ENCODE data around the gene UBE2U.
A peak's percentile ranks its signal among the peaks of the same experiment; 100 is the strongest.
"Not testable (repeated sequence)": the region's sequence is repeated elsewhere in the genome, so short reads cannot be mapped to it uniquely, and the experiment has no call there.

The UBE2U gene

DNA sequence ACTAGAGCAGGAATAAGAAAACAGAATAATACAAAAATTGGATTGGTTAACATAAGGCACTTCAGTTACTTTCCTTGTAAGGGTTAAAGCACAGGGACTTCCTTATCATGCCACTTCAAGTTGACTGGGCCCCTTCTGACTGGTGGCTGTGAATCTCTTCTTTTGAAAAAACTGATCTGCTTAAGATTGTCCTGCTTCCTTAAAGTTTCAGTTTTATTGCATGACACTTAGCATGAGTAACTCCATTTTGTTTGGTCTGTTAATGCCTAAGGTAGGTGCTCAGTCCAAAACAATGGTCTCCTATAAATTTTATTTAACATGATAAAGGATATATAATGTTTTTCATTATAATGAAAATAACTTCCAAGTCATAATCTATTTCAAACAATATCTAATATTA is 37.6 kb downstream of the UBE2U start:
- DNase-seq (ENCODE audit: low spot score): no peak

DNA sequence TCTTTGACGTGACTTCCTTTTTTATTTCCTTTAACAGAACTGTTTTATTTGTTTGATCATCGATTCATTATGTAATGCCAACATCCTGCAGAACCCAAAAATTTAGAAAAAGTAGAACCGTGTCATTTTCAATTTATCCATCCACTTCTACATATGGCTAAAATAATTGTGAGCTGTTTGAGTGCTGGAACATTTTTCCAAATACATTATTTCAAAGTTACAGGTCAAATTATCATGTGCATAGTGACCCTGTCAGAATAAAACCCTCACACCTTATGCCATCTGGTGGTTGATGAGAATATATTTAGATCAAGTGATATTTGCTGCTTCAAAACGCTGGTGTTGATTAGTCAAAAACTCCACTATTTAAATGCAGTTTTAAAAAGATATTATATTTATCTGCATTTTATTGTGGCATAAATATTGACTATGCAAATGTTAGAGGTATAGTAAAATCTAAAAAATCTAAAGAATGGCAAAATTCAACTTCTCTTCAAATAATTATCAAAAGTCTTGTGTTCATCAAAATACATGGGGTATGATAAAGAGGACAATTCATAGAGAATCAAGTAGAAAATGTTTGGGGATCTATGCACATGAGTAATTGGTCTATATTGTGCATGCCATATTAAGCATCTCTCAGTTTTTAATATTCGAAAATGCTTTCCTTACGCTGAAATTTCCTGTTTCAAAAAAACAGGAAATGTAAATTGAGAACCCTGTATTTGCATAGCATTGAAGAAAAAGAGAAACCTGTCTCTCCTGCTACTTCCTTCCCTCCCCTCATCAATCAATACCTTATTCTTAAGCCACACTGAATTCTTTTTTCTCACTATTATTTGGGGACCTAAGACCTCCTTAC is 39.7 kb downstream of the UBE2U start:
- DNase-seq (ENCODE audit: low spot score): peak; percentile 58

GRCh38 chr1:64243757-64244080 is 40.3 kb downstream of the UBE2U start:
- no peak for DNase-seq (ENCODE audit: low spot score)

- DNase-seq (ENCODE audit: low spot score): peak; percentile 5
Measured at GRCh38 chr1:64245495-64245894, 42.1 kb downstream of the UBE2U start.

GRCh38 chr1:64246294-64246917 is 43.0 kb downstream of the UBE2U start:
- DNase-seq (ENCODE audit: low spot score): peak; percentile 59

DNA sequence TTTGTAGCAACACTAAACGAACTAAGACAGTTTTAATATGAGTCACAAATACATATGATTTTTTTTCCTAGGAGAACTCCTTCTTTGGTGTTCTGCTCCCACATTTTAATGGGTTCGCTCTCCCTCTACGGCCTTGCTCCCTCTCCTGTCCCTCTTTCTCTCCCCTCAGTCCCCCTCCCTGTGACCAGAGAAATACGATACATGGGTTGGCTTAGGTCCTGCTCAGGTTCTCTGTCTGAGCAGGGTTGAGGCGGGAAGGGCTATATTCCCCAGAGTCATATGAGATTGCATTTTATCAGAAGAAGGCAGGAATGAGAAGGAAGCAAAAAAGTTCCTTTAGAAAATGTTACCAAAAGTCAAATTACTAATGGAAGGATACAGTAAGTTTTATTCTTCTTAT is 44.6 kb downstream of the UBE2U start:
- no peak for DNase-seq (ENCODE audit: low spot score)

- not testable (repeated sequence) for DNase-seq (ENCODE audit: low spot score)
Measured at GRCh38 chr1:64250472-64250871, 47.0 kb downstream of the UBE2U start.

- no peak for DNase-seq (ENCODE audit: low spot score)
Measured at GRCh38 chr1:64251971-64252370, 48.5 kb downstream of the UBE2U start.

GRCh38 chr1:64257233-64257632 is 53.8 kb downstream of the UBE2U start:
- DNase-seq (ENCODE audit: low spot score): not testable (repeated sequence)

- not testable (repeated sequence) for DNase-seq (ENCODE audit: low spot score)
Measured at GRCh38 chr1:64258444-64258843, 55.0 kb downstream of the UBE2U start.

DNA sequence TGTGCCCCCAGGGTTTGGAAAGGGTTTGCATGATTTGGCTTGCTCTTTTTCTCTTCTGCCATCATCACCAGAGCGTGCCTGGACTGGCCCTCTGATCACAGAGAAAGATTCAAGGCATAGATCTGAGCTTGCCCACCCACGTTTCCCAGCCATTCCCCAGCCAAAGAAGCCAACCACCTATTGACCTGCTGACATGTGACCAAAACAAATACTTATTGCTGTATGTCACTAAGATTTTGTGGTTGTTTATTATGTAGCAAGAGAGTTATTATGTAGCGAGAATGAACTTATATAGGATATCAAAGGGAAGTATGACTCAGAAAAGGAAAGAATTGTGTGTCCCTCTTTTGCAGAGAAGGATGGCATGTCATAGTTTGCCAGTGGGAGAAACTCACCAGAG is 59.9 kb downstream of the UBE2U start:
- DNase-seq (ENCODE audit: low spot score): no peak

DNA sequence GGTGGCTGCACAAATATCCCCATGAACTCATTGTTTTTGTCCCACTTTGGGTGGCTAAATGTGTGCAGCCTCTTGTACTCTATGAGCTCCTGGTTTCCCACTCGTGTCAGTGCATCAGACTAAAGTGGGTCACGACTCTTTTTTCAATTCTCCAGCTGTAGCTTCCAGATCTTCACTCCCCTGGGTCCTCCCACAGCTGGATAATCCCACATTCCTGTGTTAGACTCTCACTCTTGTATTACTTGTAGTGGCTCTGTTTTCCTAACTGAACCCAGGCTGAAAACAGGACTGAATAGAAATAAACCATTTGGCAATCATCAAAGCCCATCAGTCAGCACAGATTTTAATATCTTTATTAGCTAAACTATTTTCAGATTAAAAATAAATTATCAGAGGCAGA is 60.4 kb downstream of the UBE2U start:
- no peak for DNase-seq (ENCODE audit: low spot score)

- DNase-seq (ENCODE audit: low spot score): no peak
Measured at GRCh38 chr1:64265141-64265540, 61.7 kb downstream of the UBE2U start.

GRCh38 chr1:64266991-64267390 is 63.6 kb downstream of the UBE2U start:
- no peak for DNase-seq (ENCODE audit: low spot score)

DNA sequence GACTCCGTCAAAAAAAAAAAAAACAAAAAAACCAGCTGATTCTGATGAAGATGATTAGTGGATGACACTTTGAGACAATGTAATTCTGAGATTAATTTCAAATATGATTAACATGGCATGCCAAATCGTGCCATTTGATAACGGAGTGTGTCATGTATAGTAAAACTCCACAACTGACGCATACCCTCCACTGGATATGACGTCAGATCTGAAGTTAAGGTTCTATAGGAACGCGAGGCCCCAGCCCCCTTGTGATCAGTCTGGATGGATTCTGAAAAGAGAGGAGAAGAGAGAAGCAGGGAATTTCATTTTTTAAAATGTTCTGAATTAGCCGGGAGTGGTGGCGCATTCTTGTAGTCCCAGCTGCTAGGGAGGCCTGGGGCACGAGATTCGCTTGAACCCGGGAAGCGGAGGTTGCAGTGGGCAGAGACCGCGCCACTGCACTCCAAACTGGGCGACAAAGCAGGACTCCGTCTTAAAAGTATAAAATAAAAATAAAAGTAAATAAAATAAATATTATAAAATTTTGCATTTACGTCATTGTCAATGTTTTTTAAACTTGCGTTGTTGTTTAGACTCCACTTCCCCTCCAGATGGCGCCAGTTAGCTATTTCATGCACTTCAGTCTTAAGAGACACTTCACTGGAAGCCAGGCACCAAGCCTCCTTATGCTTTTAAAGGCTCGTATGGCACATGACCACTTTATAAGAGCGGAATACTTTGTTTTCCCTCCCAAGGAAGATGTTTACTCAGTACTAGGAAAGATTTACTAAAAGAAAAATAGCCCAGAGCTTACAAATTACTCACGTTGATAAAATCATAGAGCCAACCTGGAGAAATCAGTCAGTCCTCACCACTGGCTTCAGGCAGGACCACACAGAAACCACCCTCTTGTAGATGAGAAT is 65.5 kb downstream of the UBE2U start:
- DNase-seq (ENCODE audit: low spot score): peak; percentile 75

- no peak for DNase-seq (ENCODE audit: low spot score)
Measured at GRCh38 chr1:64269558-64269884, 66.1 kb downstream of the UBE2U start.

- DNase-seq (ENCODE audit: low spot score): no peak
Measured at GRCh38 chr1:64280001-64280400, 76.6 kb downstream of the UBE2U start.

GRCh38 chr1:64282351-64282750 is 78.9 kb downstream of the UBE2U start:
- no peak for DNase-seq (ENCODE audit: low spot score)

GRCh38 chr1:64287071-64287470 is 83.6 kb downstream of the UBE2U start:
- no peak for DNase-seq (ENCODE audit: low spot score)

- no peak for DNase-seq (ENCODE audit: low spot score)
Measured at GRCh38 chr1:64290420-64290819, 87.0 kb downstream of the UBE2U start.

DNA sequence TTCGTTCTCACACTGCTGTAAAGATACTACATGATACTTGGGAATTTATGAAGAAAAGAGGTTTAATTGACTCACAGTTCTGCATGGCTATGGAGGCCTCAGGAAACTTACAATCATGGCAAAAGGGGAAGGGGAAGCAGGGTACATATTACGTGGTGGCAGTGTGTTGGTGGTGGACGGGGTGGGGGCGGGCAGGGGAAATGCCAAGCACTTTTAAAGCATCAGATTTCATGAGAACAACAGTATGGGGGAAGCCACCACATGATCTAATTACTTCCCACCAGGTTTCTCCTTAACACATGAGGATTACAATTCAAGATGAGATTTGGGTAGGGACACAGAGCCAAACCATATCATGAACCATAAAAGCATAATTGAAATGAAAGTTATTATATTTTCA is 88.5 kb downstream of the UBE2U start:
- no peak for DNase-seq (ENCODE audit: low spot score)

- DNase-seq (ENCODE audit: low spot score): no peak
Measured at GRCh38 chr1:64292399-64292798, 89.0 kb downstream of the UBE2U start.

- no peak for DNase-seq (ENCODE audit: low spot score)
Measured at GRCh38 chr1:64293820-64294219, 90.4 kb downstream of the UBE2U start.
